Measurements from ENCODE around the gene TRIM28.
"Not testable (repeated sequence)": the region's sequence is repeated elsewhere in the genome, so short reads cannot be mapped to it uniquely, and the experiment has no call there.

TRIM28 gene
- 312 to 683 (median 352) reads per million in 3 experiments for total RNA-seq

- DNase-seq = peak; percentile 100
These were observed at the start of gene TRIM28 for GRCh38 chr19:58543826-58544590. Gene TRIM28, plus strand, starts transcription at chr19:58544064. Its CDS starts 694 bp downstream, at chr19:58544758.

DNA sequence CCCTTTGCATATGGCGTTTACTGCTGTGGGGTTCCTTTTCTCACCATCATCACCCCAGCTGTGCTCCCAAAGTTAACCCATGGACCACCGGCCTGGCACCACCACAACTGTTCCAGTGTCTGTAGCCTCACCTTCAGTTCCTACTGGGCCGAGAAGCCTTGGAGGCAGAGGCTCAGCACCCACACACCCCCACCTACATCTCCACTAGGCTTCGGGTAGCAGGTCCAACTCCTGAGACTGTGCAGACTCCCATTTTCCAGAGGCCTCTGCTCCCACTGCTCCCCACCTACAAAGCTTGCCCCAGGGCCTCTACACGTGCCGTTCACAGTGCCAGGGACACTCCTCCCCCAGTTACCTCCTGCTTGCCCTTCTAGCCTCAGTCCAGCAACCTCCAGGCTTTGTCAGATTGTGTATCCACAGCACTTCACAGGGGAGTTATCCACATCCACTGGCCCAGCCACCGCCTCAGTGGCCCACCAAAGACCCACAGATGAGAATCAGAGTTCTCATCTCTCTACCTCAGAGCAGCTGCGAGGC, 46.2 kb upstream of the TRIM28 start:
- no peak for DNase-seq

GRCh38 chr19:58498316-58499020, 45.4 kb upstream of the TRIM28 start:
- DNase-seq = no peak

DNA sequence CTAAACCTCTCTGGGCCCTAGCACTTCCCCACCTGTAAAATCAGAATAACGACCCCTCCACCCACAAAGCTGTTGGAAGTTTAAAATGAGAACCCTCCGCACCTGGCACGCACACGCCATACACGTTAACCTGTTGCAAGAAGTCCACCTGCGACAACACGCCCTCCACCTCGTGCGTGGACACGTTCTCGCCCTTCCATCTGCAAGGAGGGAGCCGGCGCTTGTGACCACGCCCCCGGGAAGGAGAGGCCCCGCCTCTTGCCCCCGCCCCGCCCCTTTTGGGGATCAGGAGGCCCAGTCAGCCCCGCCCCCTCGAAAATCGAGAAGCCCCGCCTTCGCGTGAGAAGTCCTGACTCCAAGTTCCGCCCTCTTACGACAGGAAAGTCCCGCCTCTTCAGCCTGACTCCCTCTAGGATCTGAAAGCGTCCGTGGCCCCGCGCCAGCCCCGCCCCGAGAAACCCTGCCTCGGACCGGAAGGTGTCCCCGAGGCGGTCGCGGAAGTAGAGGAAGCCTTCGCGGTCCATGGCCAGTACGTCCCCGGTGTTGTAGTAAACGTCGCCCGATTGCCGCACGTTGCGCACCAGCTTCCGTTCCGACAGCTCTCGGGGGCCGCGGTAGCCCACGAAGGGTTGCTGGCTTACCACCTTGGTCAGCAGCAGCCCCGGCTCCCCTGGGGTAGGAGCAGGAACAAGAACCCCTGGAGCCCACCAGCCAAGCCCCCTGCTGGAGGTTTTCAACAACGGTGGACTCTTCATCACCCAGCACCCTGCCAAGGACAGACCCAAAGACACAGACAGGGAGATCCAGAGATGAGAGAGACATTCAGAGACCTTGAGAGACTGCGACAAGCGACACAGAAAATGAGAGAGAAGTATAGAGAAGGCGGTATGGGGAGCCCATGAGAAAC, 44.6 kb upstream of the TRIM28 start:
- DNase-seq = peak; percentile 88

GRCh38 chr19:58500242-58500641, 43.6 kb upstream of the TRIM28 start:
- DNase-seq = no peak

DNA sequence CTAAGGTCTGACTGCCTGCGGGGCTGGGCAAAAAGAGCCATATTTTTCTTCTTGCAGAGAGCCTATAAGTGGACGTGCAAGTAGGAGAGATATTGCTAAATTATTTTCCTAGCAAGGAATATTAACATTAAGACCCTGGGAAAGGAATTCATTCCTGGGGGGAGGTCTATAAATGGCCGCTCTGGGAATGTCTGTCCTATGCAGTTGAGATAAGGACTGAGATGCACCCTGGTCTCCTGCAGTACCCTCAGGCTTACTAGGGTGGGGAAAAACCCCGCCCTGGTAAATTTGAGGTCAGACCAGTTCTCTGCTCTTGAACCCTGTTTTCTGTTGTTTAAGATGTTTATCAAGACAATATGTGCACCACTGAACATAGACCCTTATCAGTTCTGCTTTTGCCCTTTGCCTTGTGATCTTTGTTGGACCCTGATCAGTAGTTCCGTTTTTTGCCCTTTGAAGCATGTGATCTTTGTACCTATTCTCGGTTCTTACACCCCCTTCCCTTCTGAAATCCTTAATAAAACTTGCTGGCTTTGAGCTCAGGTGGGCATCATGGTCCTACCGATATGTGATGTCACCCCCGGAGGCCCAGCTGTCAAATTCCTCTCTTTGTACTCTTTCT, 36.2 kb upstream of the TRIM28 start:
- DNase-seq = not testable (repeated sequence)

- DNase-seq = no peak
These were observed 34.2 kb upstream of the TRIM28 start for GRCh38 chr19:58509731-58510083.

DNA sequence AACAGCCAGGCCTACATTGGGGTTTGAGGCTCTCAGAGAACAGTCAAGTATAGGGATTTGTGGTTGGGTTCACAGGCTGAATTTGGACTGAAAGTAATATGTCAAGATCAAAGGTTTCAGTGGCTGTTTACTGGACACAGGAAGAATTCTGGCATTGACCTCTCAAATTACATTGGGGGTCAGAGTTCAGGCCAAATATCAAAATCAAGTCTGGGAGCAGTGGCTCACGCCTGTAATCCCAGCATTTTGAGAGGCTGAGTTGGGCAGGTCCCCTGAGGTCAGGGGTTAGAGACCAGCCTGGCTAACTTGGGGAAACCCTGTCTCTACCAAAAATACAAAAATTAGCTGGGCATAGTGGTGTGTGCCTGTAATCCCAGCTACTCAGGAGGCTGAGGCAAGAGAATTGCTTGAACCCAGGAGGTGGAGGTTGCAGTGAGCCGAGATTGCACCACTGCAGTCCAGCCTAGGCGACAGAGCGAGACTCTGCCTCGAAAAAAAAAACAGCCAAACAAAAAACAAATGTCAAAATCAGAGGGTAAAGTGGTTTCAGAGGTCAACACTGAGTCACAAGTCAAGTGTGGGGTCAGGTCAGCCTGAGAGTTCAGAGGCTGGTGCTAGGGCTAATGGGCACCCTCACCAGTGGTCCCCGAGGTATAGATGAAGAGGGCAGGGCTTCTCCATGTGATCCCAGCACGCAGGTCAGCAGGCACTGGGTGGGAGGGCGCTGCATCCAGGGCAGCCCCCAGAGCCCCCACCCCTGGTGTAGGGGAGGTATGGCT, 33.6 kb upstream of the TRIM28 start:
- DNase-seq = no peak

GRCh38 chr19:58511353-58512208, 32.3 kb upstream of the TRIM28 start, which contains the start of gene SLC27A5:
Gene SLC27A5, minus strand, starts transcription at chr19:58511992. Its CDS starts 37 bp downstream, at chr19:58511955.
- DNase-seq = no peak

DNA sequence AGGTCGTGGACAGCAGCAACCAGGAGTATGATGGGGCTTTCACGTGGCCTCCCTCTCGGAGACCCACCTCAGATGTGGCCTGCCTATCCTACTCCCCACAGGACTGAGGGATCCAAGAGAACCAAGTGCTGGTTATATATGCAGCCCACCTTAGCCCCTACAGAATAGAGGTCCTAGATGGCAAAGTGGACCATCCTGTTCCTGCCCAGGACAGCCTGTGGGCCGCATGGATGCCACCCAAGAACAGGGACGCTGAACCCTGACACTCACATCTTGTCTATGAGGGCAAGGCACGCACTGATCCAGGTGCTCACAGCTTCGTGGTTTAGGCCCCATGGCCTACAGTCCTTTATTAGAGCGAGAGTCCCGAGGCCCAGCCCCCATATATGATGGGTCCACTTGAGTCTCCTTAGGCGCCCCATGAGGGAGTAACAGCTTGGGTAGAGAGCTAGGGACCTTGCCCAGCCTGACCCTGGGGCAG, 30.6 kb upstream of the TRIM28 start:
- DNase-seq = no peak

DNA sequence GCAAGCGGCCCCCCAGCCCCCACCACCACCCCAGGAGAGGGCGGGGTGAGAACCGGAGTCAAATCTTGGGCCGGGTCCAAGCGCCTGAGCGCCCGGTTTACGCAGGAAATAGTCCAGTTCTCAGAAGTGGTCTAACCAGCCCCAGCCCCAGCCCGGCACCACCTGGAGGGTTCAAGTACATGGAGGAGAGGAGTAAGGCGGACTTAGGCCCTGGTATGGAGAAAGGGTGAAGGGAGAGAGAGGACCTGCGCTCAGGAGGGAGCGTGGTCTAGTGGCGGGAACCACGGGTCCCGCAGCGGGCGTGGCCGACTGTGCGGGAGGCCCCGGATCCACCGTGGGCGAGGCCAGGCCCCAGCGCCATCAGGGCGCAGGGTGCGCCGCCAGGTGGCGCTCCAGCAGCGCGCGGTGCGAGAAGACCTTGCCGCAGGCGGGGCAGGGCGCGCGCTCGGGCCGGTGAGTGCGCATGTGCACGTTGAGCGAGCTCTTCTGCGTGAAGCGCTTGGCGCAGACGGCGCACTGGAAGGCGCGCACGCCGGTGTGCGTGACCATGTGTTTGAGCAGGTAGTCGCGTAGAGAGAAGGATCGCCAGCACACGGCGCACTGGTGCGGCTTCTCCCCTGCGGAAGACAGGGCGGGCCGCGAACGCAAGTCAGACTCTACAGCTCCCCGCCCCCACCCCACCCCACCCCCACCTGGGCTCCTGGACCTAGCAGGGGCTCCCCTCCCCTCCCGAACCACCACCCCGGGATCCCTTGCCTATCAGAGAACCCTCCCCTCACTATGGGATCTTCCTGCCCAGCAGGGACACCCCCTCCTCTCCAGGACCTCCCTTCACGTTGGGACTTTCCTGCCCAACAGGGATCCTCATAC, 29.9 kb upstream of the TRIM28 start:
- peak; percentile 92 for DNase-seq

- no peak for DNase-seq
These were observed 29.3 kb upstream of the TRIM28 start for GRCh38 chr19:58514564-58515022.

DNA sequence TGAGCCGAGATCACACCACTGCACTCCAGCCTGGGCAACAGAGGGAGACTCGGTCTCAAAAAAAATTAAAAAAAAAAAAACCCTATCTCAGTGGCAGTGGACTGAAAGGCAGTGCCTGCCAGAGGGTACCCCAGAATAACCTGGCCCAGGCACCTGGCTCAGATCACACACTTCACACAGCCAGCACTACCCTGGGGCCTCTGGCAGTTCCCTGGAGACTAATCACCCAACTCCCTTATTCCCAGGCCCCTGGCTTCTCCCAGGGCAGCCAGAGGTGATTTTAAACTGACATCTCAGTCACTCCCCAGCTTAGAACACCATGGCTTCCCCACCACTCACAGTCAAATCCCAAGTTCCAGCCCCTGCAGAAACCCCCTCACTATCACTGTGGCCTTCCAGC, 28.6 kb upstream of the TRIM28 start:
- DNase-seq = no peak

DNA sequence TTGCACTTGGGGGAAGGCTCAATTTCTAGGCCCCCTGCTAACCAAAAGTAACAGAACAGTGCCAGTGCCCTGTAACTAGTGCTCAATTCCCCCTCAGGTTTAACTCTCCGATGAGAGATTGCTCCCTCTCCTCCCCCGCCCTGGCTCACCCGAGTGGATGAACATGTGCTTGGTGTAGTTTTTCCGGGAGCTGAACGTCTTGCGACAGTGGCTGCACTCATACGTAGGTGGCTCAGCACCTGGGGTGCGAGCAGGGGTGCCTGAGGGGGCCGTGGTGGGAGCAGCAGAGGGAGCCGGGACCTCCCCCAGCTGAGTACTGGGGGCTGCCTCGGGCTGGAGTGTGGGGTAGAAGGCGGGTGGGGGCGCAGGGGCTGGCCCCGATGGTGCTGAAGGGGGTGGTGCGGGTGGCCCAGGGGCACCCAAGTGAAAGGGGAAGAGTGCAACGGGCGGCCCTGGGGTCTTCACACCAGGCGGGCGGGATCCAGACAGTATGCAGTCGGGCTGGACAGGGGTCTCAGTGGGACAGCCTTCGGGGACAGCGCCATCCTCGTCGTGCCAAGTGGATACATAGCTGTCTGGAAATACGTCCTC, 27.5 kb upstream of the TRIM28 start:
- no peak for DNase-seq

GRCh38 chr19:58516964-58517833, 26.7 kb upstream of the TRIM28 start:
- DNase-seq = no peak

DNA sequence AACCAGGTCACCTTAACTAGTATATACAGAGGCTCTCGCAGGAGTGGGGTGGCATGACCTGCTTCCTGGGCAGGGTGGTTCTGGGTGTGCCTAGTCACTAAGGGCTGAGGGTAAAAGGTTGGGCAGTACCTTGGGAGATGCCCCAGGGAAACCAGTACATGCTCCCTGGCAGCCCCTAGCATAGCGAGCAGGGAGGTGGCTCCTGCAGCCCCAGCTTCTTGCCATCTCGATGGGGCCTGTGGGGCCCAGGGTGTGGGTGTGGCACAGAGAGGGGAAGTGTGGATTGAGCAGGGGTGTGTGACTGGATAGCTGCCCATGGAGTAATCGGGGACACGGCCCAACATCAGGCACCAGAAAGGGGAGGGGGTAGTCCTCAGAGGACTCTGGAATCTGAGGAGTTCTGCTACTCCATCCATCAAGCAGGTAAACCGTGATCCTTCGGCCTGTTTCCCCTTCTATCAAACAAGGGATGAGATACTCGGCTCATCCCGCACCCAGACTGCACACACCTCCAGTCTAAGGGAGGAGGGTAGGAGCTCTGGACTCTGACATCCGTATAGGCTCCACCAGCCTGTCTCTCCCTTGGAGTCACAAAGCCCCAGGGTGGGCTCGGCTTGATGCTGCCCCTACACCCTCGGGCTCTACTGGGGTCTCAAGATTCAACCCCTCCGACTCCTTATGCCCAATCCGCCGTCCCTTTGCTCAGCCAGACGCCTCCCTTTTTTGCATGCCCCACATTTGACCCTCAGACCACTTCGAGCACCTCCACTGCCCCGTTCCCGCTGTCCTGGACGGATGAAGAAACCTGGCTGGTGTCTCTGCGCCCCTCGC, 25.4 kb upstream of the TRIM28 start:
- DNase-seq = no peak

DNA sequence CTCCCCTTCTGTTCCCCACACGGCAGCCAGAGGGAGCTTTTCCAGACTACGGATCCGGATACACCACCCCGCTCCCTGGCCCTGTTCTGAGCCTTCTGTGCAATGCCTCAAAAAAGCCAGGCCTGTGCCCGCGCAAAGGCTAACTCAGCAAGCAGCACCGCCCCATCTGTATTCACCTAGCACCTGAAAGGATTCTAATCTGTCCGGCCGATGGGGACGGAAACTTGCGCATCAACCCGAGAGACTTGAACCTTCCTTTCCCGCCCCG, 24.8 kb upstream of the TRIM28 start:
- DNase-seq = peak; percentile 45

Measured in central memory CD4-positive, alpha-beta T cell (primary cell).